DMS114 treated with DMSO at 0.1 percent for 48 hours (cell line): ENCODE data around the gene FOXO3.
"Not testable (repeated sequence)": the region's sequence is repeated elsewhere in the genome, so short reads cannot be mapped to it uniquely, and the experiment has no call there.

Experiments used
- DNase-seq: peaks from one replicate; lab custom pipeline; 2025; ENCODE audit not compliant: unreplicated experiment; lab: John Stamatoyannopoulos, UW

FOXO3 gene

DNA sequence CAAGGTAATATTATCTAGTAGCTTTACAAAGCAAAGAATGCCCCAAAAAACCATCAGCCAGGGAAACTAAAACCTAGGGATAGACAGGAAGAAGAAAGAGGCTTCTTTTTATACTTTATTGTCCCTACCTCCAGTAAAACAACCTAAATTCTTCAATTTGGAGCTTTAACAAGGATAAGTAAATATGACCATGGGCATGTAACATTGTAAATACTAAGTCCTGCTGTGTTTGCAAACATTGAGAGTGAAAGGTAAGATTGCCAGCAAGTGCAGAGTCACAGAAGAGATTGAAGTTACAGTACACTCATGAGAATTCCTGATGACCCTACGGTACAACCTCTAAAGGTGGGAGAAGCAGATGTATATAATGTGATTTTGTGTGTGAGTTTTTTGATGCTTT lies 117.2 kb downstream of the FOXO3 start:
- no peak for DNase-seq

DNA sequence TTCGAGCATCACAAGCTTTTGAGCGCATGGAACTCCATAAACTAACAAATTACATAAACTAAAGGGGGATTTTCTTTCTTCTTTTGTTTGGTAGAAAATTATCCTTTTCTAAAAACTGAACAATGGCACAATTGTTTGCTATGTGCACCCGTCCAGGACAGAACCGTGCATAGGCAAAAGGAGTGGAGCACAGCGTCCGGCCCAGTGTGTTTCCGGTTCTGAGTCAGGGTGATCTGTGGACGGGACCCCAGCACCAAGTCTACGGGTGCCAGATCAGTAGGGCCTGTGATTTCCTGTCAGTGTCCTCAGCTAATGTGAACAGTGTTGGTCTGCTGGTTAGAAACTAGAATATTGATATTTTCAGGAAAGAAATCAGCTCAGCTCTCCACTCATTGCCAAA lies 119.6 kb downstream of the FOXO3 start:
- not testable (repeated sequence) for DNase-seq

DNA sequence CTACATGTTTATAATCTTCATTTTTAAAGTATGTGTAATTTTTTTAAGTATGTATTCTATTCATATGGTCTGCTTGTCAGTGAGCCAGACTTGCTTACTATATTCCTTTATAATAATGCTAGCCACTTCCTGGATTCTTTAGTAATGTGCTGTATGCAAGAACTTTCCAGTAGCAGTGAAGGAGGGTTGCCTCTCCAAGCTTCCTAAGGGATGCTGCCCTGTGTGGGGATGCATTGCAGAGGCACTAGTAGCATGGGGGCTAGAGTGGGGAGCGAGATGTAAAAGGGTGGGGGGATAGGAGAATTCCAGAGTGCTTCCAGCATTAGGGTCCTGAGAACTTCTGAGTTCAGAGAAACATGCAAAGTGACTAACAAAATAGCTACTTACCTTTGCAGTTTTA lies 121.0 kb downstream of the FOXO3 start:
- not testable (repeated sequence) for DNase-seq

GRCh38 chr6:108682383-108683119 lies 121.8 kb downstream of the FOXO3 start:
- DNase-seq, result not testable (repeated sequence)

DNA sequence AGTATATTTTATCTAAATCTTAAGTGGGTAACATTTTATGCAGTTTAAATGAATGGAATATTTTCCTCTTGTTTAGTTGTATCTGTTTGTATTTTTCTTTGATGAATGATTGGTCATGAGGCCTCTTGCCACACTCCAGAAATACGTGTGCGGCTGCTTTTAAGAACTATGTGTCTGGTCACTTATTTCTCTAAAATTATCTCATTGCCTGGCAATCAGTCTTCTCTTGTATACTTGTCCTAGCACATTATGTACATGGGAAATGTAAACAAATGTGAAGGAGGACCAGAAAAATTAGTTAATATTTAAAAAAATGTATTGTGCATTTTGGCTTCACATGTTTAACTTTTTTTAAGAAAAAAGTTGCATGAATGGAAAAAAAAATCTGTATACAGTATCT lies 123.3 kb downstream of the FOXO3 start:
- not testable (repeated sequence) for DNase-seq

GRCh38 chr6:108684771-108685329 lies 124.1 kb downstream of the FOXO3 start:
- no peak for DNase-seq

GRCh38 chr6:108685970-108686369 lies 125.3 kb downstream of the FOXO3 start:
- no peak for DNase-seq

GRCh38 chr6:108686896-108687295 lies 126.2 kb downstream of the FOXO3 start:
- no peak for DNase-seq

GRCh38 chr6:108687921-108688320 lies 127.2 kb downstream of the FOXO3 start:
- no peak for DNase-seq

- DNase-seq, result no peak
These were observed 128.8 kb downstream of the FOXO3 start for GRCh38 chr6:108689272-108690161.

DNA sequence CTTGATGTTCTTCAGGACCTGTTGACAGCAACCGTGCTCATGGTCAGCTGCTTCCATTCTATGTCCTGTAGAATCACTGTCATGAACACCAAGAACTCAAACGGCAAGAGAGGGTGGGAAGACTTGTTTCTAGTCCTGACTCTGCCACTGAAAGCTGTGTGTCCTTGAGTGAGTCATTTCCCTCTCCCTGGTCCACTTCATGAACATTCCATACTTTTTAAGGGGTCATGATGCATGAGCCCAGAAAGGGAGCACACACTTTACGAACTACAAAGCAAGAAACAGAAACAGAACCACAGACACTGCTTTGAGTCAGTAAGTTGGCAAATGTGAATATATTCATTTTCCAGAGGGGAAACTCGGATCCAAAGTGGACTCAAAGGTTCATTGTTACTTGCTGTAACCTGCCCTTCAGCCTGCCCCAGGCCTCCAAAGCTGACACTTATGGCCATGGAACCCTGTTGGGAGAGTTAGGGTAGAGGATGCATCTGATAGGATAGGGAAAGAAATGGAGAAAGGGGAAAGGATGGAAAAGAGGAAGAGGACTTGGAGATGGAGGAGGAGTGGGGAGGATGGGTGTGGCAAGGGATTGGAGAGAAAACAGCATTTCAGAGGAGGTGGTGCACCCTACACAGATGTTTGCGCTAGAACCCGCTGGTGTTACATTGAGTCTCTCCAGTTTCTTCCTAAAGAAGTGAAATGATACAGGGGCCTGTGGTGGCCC lies 129.8 kb downstream of the FOXO3 start:
- DNase-seq, result no peak

DNA sequence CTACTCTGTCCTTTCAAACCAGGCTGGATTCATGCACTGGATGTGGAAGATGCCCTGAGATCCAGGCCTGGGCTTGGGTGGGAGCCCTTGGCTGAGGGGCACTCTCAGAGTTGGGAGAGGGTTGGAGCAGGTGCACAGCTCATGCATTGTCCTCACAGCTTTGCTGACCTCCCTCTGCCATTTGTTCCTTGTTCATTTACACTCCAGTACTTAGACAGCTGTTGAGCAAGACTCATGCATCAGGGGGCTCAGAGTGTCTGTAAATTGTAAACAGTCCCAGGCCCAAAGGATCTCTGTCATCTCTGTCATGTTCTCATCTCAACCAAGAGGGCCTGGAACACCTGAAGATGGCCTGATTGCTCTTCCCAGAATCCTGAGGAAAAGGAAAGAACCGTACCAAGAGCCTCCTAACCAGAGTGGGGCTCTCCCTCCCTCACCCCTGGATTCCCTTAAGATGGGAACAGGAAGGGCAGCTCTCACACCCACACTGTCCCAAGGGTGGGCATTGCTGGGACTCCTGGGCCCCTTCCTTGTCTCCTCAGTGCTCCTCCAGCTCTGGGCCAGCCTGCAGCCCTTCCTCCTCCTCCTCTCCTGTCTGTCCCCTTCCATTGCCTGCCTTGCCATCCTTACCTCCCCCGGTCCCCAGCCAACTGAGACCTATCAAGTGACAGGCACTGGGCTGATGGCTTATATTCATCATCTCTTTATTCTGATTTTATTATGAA lies 132.9 kb downstream of the FOXO3 start:
- no peak for DNase-seq

GRCh38 chr6:108694816-108695215 lies 134.1 kb downstream of the FOXO3 start:
- no peak for DNase-seq

DNA sequence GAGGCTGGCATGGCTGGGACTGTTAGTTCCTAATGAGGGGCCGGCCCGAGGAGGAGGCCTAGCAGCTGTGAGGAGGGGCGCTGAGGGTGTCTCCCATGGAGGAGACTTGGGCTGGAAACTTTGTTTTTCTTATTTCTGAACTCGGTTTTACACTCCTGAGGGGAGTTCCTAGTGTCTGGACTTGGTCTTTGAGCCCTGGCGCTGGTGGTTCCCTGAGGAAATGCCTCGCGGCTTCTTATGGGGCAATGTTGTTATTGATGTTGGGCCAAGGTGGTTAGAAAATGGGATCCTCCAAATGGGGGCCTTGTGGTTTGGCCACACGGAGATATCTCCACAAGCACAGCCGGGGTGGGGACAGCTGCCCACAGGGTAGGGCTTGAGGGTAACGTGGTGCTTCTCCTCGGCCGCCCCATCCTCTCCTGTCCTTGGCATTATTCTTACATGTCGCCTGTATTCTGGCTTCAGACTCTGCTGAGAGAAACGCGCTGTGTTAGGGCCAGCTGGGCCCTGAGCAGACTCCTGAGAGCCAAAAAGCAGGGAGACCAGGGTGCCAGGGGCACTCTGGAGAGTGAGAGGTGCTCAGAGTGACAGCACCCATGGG lies 136.9 kb downstream of the FOXO3 start:
- no peak for DNase-seq

DNA sequence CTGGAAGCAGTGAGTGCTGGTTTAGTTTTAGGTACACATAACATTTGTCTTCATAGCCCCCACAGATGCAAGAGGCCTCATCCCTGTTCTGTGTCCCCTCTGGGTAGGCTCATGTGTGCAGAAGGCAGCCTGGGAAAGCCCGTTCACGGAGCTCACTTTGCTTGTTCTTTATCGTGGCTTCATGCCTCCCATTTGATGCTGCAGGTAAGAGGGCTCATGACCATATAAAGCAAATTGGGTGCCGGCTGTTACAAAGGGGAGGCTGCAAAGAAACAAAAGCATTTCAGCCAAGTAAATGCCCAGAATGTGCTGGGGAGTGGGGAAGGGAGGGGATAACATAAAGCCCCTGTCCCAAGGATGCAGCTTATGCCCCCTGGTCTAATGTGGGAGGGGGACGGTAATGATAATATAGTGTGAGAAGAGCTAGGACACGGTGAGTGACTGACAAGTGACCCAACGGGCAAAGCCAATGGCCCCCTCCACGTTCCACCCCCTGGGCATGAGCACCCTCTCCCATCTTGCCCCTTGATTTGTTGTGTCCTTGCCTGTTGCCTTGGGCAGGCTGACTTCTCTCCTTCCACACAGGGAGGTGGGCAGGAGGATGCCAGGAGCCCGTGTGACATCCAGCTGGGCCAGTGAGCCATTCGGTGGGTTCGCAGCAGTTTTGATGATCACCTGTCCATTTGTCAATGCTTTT lies 138.0 kb downstream of the FOXO3 start:
- DNase-seq, result no peak

DNA sequence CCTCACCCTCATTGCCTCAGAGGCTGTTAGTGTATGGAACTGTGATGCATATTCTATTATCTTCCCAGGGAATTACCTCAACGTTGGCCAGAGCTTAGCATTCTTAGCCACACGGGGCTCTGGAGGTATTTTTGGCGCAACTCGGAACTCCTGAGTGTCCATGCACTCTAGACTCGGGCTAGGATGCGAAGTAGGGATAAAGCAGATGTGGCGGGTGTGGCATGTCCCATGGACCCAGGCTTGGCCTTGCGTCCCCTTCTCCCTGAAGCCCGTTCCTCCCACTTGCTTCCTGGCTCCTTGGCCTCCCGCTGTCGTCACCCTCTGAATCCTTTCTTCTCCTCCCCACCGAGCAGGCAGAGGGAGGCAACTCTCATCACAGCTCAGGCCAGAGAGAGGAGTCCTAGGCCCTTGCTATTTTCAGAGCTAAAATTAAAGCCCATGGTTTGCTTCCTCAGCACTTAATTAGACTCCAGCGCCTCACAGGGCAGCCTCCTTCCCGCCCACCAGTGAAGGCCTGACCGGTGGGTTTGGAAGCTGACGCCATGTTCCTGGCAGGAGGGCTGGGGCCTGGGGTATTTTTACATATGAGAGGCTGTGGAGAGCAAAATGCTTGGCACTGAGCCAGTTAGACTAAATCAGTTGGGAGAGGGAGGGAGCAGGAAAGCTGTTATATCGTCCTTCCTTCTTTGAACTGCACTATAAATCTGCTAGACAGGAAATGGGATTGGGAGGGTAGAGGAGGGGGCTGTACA lies 138.7 kb downstream of the FOXO3 start:
- DNase-seq, result no peak

GRCh38 chr6:108702106-108702851 lies 141.6 kb downstream of the FOXO3 start:
- DNase-seq, result no peak

- DNase-seq, result no peak
These were observed 145.9 kb downstream of the FOXO3 start for GRCh38 chr6:108706649-108707048.
